Measurements from ENCODE around the gene TMEM108.

Gene TMEM108

DNA sequence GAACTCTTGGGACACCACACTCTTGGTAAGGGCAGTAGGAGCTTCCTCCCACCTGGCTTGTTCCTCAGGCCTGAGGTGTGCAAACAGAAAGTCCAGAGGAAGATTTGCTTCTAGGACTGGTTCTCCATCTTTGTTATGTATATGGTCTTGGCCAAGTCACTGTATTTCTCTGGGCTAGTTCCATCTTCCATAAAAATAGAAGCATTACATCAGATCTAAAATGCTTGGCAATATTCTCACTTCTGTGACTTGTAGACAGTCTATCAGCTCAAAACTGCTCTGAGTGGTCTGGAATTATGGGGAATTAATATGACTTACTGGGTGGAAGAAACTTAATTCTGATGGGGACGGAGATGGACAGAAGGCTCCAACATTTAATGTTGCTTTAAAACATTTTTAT, 55.2 kb downstream of the TMEM108 start:
- no peak overlapping the region for H3K27ac ChIP-seq
- TF ChIP-seq, protein P1, sequence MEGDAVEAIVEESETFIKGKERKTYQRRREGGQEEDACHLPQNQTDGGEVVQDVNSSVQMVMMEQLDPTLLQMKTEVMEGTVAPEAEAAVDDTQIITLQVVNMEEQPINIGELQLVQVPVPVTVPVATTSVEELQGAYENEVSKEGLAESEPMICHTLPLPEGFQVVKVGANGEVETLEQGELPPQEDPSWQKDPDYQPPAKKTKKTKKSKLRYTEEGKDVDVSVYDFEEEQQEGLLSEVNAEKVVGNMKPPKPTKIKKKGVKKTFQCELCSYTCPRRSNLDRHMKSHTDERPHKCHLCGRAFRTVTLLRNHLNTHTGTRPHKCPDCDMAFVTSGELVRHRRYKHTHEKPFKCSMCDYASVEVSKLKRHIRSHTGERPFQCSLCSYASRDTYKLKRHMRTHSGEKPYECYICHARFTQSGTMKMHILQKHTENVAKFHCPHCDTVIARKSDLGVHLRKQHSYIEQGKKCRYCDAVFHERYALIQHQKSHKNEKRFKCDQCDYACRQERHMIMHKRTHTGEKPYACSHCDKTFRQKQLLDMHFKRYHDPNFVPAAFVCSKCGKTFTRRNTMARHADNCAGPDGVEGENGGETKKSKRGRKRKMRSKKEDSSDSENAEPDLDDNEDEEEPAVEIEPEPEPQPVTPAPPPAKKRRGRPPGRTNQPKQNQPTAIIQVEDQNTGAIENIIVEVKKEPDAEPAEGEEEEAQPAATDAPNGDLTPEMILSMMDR (IDR thresholded peaks at IDR 0.05), result no peak
- no peak for TF ChIP-seq ZFX (IDR thresholded peaks at IDR 0.05; ENCODE audit: borderline replicate concordance)

DNA sequence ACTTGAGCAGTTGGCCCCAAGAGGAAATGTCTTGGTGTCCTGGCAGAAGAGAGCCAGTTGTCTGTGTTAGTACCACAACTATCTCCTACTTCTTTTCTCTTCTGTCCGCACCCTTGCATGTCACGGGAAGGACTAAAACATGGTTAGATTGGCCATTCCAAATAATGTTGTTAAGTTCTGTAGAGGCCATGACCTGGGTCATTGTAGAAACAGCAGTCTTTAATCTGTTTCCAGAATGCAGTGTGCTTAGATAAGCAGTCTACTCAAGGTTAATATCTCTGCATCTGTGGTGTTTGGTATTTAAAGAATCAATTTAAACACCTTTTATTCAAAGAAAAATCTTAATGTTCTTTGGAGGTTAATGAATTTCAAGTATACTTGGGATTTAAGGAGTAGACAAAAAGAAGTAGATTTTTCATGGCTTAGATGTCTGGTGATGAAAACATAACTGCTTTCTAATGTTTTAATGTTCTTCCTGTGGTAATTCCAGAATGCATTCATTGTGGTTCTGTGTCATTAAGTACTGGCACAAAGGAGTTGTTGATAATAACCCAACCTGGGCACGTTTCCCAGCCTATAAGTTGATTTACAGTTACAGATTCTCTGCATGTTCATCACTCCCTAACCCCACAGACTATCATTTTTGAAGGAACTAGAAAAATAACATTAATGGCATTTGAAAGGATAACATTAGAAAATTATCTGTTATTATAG, 58.9 kb downstream of the TMEM108 start:
- no peak overlapping the region for H3K27ac ChIP-seq
- TF ChIP-seq ZFX (IDR thresholded peaks at IDR 0.05; ENCODE audit: borderline replicate concordance), result no peak
- TF ChIP-seq, protein P1 (IDR thresholded peaks at IDR 0.05), result no peak

GRCh38 chr3:133103706-133104105, 65.5 kb downstream of the TMEM108 start:
- no peak overlapping the region for H3K27ac ChIP-seq
- TF ChIP-seq, protein P1 (IDR thresholded peaks at IDR 0.05), result no peak
- TF ChIP-seq ZFX (IDR thresholded peaks at IDR 0.05; ENCODE audit: borderline replicate concordance), result no peak

DNA sequence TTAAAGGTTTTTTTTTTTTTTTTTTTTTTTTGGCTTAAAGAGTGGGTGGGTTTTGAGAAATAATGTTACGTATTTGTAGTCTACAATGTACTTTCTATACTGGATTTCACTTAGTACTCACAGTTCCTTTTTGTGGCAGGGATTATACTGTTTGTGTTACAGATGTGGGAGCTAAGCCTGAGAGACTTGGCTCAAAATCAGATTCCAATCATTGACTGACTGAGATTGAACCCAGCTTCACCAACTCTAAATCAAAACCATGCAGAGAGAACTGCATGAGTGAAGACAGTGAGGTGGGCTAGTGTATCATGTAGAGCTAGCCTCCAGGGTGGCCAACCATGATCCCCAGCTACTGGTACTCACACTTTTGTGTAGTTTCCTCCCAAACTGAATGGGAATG, 68.0 kb downstream of the TMEM108 start:
- no peak overlapping the region for H3K27ac ChIP-seq
- TF ChIP-seq ZFX (IDR thresholded peaks at IDR 0.05; ENCODE audit: borderline replicate concordance), result no peak
- TF ChIP-seq, protein P1 (IDR thresholded peaks at IDR 0.05), result no peak

DNA sequence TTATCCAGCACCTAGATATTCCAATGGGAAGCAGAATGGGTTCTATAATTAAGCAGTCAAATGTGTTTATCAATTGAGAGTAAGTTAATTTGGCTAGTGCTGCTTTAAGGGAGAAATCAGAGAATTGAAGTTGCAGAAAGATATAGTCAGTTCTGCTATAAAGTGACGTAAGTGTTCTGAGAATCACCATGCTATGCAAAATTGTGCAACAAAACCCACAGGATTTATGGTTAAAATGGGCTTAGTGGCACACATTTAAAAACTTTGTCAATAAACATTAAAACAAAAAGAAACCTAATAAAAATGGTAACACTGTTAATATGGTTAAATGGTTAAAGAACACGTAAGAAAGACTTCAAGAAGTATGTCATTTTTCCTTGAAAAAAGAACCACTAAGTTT, 74.5 kb downstream of the TMEM108 start:
- TF ChIP-seq ZFX (IDR thresholded peaks at IDR 0.05; ENCODE audit: borderline replicate concordance), result no peak
- TF ChIP-seq, protein P1 (IDR thresholded peaks at IDR 0.05), result no peak

GRCh38 chr3:133113526-133113925, 75.3 kb downstream of the TMEM108 start:
- TF ChIP-seq, protein P1 (IDR thresholded peaks at IDR 0.05), result no peak
- no peak for TF ChIP-seq ZFX (IDR thresholded peaks at IDR 0.05; ENCODE audit: borderline replicate concordance)
- H3K27ac ChIP-seq, result no peak overlapping the region

More for the DNA sequence above, 74.5 kb downstream of the TMEM108 start:
- no peak overlapping the region for H3K27ac ChIP-seq

GRCh38 chr3:133113927-133114597, 75.9 kb downstream of the TMEM108 start:
- H3K27ac ChIP-seq, result no peak overlapping the region
- TF ChIP-seq, protein P1 (IDR thresholded peaks at IDR 0.05), result no peak
- TF ChIP-seq ZFX (IDR thresholded peaks at IDR 0.05; ENCODE audit: borderline replicate concordance), result no peak

Data from 22Rv1 (cell line).